Keratinocyte (primary cell): Measurements from ENCODE around the gene GJA9.

Experiments
- CTCF ChIP-seq, 3 experiments: IDR thresholded peaks in 1 of 3; conservative IDR thresholded peaks in 1 of 3; optimal IDR thresholded peaks in 1 of 3; 2 replicates in 2 of 3; 3 replicates in 1 of 3; pipeline versions ENCODE3 to v1.5.1; 2011; ENCODE audit warnings: low read length in 3 of 3, mild to moderate bottlenecking in 3 of 3, moderate library complexity in 2 of 3, control low read depth in 1 of 3, inconsistent platforms in 1 of 3; ENCODE audit not compliant: insufficient read depth in 2 of 3; ENCODE audit errors: extremely low read depth in 1 of 3
- EZH2 ChIP-seq: IDR thresholded peaks from one replicate; pipeline ENCODE4 v1.6.1; 2012; ENCODE audit warnings: inconsistent platforms, mild to moderate bottlenecking, low read length, moderate library complexity

DNA sequence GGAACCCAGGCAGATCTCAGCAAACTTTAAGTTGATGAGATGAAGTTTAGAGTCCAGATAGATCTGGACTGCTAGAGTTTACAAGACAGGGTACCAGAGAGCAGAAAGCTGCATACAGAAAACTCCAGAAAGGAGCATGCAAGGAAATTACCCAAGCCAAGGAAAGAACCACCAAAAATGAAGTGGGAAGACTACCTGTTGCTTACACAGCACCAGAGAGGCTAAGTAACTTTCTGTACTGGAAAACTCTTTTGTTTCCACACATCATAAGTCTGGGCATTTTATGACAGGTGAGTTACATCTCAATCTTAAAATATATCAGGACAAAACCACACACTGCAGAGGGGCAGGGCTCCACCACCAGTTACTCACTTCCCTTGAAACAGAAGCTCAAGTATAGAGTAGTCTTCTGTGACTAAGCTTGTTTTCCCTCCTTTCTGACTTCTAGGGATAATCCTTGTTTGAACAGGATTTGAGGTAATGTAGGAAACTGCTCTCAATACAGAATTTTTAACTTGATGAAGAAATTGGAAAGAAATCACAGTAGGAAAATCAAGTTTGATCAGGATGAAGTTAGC, 17.4 kb upstream of the GJA9 start:
- TF ChIP-seq CTCF (optimal IDR thresholded peaks at IDR 0.05 in 1 of 3, IDR thresholded peaks at IDR 0.05 in 1 of 3, conservative IDR thresholded peaks at IDR 0.05 in 1 of 3; ENCODE audit: extremely low read depth in 1 of 3, insufficient read depth in 2 of 3, low read length in 3 of 3) = no peak
- TF ChIP-seq EZH2 = no peak
